Activated T-cell treated with anti-CD3 and anti-CD28 coated beads, Interleukin-2, amount 50 U/mL, for 1 hour (primary cell): Measurements from ENCODE around the gene ATP4B.
"Not testable (repeated sequence)": the region's sequence is repeated elsewhere in the genome, so short reads cannot be mapped to it uniquely, and the experiment has no call there.

Source experiments
- DNase-seq: peaks from one replicate; pipeline ENCODE4 v3.0.0-alpha.2; 2020

ATP4B gene

DNA sequence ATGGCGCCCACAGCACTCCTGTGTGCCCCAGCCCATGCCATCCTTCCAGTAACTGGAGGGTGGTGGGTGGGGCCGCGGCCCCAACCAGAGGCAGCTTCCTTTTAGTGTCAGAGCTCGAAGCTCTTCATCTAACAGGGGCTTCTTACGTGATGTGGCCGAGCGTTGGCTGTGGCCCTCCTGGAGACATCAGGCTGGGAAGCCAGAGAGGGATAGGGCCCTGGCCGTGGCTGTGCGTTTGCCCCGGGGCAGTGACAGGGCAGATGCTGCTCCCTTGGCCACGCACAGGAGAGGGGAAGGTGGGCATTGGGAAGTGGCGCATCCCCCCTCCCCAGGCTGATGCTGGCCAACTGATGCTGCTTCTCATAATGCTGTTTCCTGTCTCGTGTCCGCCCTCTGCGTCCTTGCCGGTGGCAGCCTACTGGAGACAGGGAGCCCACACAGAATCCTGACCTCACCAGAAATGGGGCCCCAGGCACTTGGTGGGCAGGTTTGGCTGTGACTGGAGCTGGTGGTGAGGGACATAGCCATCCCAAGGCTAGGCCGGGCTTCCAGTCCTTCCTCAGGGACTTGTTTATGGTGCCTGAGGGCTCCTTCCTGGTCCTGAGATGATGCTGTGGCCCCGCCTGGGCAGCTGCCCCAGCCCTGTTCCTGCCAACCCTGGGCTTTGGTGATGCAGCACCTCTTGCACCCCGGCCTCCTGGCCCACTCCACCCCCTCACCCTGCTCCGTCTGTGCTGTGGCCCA is 34.3 kb downstream of the ATP4B start:
- DNase-seq = no peak

DNA sequence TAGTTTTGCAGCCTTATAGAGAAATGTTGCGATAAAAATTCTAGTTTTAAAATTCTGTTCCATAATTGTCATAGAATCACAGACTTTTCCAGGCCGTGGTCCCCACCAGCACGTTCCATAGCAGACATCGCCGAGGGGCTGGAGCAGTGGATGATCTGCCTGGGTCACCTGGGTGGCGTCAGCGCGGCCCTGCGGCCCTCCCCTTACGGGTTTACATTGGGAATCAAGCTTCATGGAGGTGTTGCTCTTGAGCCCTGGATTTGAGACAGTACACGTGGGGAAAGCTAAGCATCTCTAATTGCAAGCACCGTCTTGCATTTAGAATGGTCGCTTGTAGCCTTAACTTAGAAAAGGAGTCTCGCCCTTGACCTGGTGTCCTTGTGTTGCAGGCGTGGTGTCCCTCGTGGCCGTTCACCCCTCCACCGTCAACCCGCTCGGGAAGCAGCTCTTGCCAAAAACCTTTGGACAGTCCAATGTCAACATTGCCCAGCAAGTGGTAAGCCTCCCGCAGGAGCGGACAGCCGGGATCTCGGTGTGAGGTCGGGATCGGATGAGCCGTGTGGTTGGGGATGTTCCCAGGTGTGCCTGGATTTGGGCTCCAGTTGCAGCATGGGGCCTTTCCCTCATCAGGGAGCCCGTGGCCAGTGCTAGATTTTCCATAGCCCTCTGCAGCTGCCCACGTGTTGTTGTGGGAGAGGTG is 35.1 kb downstream of the ATP4B start:
- DNase-seq = no peak

DNA sequence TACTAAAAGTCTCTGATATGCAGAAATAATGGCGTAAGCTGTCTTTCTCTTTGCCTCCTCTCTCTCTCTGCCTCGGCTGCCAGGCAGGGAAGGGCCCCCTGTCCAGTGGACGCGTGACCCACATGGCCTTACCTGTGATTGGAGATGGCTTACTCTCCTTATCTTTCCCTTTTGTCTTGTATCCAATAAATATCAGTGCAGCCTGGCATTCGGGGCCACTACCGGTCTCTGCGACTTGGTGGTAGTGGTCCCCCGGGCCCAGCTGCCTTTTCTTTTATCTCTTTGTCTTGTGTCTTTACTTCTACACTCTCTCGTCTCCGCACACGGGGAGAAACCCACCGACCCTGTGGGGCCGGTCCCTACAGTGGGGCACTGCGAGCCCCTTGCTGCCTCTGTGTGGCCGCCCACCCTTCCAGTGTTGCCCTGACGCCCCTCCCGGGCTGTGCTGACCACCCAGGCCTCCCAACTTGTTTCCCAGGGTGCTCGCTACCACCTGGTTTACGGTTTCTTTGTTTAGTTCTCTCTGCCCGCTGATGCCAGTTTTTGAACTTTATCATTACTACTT is 35.9 kb downstream of the ATP4B start:
- DNase-seq = not testable (repeated sequence)

DNA sequence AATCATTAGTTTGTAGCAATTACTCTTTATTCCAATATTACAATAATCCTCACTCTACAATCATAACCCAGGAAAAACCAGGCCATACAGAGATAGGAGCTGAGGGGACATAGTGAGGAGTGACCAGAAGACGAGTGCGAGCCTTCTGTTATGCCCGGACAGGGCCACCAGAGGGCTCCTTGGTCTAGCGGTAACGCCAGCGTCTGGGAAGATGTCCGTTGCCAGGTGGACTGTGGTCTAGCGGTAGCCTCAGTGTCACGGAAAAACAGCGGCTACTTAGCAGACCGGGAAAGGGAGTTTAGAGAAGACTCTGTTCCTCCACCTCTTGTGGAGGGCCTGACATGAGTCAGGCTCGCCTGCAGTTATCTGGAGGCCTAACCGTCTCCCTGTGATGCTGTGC is 36.5 kb downstream of the ATP4B start:
- not testable (repeated sequence) for DNase-seq

DNA sequence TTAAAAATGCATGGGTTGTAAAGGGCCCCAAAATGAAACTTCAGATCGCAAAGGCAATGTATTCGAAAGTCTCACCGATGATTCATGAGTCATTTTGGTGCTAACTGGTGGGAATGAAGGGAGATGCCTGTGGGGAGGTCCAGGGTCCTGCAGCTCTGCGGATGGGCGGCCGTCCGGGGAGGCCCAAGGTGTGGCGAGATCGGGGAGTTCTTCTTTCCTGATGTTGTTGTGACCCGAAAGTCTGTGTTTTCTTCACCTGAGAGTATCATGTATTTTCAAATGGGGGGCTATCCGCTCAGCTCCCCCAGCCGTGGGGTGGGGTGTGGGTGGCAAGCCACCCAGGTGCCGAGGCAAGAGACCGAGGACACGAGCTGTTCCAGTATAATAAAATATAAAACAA is 37.0 kb downstream of the ATP4B start:
- DNase-seq = no peak

DNA sequence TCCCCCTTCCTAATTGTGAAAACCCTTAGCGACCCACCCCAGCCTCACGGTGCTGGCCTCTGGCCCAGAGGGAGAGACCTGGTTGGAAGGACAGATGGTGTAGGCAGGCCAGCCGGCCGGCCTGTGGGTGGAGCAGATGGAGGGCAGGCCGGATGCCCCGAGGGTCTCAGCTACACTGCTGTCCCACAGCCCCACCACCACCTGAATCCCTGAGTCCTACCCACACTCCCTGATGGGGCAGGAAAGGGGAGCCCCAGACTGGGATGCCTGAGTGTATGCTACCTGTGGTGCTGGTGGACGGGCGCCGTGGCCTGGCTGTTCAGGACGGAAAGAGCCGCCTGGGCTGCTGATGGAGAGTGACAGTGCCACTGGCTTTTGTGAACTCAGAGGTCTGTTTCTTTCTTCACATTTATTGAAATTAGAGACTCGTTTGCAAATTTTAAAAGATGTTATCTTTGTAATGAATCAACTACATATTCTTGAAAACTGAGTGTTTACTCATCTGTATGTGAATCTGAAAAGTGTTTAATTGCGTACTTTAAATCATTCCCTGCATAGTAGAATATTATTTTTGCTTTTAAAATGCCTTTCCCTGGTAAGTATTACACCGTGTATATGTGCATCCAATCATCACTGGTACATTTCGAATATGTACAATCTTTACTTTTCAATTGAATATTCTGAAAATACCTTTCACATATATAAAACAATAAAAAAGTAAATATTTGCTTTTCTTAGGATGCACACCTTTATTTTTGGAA is 37.8 kb downstream of the ATP4B start:
- DNase-seq = no peak

DNA sequence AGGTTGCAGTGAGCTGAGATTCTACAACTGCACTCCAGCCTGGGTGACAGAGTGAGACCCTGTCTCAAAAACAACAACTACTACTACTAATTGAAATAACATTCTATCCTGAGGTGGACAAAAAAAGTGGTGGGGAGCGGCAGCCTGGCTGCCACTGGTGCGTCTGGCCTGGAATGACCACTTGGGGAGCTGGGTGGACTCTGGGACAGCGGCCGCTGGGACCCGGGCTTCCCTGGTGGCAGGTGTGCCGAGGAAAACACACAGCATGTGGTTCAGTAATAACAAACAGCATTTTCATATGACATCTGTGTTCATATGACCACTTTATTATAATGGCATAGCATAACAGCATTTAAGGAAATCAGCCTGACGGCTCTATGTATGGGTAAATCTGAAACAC is 39.5 kb downstream of the ATP4B start:
- no peak for DNase-seq

DNA sequence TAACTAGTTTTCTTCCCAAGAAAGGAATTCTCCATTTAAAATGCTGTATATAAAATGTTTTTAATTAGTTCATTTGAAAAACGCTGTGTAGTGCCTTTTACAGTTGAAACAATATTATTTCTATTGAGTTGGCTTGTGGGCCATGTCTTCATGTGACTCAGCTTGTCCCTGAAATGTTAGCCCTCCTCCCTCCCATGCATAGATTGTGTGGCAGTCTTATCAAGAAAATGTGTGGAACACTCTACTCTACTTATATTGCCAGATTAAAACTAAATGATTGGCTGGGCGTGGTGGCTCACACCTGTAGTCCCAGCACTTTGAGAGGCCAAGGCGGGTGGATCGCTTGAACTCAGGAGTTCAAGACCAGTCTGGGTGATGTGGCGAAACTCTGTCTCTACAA is 40.0 kb downstream of the ATP4B start:
- no peak for DNase-seq

DNA sequence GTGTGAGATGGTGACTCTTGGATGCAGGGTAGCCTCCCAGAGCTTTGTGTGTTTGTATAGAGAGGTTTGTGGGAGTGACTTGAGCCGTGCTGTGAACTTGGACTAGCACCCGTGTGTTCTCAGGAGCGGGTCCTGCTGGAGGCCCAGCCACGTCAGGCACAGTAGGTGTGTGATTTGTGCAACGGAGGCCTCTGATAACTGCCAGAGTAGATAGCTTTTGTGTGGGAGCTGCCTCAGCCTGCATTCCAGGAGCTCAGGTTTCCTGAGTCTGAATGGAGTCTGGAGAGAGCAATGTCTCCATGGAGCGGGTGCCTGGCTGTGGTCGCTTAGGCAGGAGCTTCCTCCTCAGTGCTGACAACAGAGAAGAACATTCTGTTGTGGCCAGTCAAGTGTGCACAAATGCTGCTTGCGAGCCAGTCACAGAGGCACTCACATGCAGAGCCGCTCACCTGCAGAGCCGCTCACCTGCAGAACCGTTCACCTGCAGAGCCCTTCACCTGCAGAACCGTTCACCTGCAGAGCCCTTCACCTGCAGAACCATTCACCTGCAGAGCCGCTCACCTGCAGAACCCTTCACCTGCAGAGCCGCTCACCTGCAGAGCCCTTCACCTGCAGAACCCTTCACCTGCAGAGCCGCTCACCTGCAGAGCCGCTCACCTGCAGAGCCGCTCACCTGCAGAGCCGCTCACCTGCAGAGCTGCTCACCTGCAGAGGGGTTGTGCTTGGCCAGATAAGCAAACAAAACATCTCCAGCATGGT is 40.8 kb downstream of the ATP4B start:
- no peak for DNase-seq

DNA sequence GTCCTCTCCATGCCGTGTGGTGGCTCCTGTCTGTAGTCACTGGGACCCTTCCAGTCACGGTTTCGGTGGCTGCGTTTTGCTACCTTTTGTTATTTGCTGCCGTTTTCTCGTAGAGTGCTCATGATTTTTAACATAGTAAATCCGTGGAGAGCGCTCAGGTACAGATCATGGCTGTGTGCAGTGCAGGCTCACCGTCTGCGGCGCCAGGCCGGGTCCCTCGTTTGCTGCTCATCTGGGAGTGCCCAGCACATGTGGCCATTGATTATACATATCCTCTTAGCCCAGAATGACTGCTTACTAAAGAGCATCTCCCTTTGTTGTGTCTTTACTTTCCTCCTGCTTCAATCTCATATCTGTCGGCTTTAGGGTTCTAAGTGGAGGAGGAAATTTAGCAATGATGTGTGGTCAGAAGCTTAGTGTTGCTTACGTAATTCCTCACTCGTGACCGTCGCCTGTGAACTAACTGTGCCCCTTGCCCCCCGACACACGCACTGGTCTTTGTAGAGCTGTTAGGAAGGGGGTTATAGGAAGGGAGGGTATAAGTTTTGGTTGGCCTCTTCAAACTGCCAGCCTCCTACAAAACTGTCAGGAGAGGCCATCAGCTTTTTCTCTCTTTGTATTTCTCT is 41.6 kb downstream of the ATP4B start:
- no peak for DNase-seq

DNA sequence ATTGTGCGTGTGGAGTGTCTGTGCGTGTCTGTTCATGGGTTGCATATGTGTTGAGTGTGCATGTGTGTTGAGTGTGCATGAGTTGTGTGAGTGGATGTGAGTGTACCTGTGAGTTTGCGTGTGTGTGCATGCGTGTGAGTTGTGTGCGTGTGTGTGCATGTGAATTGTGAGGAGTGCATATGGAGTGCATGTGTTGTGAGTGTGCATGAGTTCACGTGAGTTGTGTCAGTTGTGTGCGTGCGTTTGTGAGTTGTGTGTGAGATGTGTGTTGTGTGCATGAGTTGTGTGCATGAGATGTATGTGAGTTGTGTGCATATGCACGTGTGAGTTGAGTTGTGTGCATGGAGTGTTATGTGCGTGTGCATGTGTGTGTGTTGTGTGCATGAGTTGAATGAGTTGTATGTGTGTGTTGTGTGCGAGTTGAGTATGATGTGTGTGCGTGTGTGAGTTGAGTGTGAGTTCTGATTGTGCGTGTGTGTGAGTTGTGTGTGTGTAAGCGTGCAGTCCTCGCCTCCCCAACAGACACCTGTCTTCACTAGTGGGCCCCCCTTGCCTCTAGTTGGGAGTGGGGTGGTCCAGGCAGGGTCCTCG is 44.1 kb downstream of the ATP4B start:
- DNase-seq = no peak

DNA sequence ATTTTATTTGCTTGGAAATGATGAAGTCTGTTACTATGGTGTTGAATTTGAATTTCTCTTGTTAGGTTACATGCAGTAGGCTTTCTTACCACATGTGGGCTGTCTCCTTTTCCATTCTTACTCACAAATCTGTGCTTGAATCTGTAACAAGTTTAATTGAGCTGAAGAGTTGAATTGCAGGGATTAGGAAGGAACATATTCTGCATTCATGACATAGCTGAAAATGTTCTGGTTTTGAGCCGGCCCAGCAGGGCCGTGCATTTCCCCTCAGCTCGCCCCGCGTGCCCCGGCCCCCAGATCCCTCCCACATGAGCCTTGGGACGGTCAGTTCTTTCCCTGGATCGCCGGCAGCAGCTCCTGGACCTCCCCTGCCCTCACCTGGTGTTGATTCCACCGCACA is 45.4 kb downstream of the ATP4B start:
- DNase-seq = no peak

DNA sequence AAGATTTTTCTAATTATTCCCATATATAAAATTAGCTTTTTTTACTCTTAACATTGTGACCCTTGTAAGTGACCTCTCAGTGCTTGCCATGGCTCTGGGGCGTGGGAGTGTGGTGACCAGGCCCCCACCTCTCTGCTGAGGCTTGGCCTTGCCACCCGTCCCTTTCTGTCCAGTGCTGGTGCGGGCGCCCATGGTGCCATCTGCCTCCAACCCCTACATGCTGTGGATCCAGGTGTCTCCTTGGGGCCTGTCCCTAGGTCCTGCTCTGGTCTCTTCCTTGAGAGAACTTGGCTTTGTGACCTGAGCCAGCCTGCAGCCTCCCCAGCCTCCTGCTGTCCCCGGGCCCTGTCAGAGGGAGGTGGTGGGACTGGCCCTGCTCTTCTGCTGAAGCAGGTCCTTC is 46.0 kb downstream of the ATP4B start:
- DNase-seq = no peak

DNA sequence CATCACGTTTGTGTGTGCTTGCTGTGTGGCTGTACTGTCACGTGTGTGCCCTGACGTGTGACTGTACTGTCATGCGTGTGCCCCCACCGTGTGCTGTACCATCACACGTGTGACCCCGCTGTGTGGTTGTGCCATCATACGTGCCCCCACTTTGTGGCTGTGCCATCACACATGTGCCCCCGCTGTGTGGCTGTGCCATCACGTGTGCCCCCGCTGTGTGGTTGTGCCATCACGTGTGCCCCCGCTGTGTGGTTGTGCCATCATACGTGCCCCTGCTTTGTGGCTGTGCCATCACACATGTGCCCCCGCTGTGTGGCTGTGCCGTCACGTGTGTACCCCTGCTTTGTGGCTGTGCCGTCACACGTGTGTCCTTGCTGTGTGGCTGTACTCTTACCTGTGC is 47.7 kb downstream of the ATP4B start:
- DNase-seq = no peak

DNA sequence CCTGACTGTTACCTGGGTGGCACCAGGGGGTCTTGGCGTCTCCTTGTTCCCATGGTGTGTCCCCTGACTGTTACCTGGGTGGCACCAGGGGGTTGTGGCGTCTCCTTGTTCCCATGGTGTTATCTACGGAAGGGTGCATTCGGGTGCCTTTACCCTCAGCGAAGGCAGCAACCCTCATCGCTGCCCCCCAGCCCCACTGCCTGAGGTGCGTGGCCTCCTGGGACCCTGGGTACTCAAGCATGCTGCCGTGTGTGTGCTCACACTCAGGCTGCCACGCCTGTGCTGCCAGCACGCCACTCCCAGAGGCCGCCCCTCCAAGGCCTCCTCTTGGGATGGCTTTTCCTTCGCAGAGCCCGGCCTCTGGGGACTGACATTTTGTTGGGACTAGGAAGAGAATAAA is 48.4 kb downstream of the ATP4B start:
- no peak for DNase-seq

DNA sequence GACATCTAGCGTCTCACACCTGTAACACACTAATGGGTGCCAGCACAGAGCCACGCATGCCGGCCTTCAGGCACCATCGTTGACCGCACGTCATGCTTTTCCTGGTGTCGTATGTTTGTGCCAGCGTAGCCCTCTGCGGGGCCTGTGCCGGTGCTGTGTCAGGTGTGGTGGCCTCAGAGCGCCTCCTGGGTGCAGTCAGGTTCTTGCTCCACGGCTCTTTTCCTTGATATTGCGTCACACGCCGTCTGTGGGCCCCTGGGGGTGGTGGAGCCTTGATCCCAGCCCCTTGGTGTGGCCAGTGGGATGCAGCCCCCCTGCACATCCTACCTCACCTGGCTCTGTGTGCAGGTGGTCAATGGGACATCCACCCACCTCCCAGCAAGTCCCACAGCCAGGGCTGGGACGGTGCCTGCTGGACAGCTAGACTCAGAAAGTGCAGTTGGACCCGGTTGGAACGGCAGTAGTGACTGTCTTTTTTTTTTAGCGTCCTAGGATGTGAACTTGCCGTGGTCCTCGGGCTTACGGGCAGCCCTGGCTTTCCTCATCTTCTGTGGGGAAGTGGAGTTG is 48.9 kb downstream of the ATP4B start:
- no peak for DNase-seq

DNA sequence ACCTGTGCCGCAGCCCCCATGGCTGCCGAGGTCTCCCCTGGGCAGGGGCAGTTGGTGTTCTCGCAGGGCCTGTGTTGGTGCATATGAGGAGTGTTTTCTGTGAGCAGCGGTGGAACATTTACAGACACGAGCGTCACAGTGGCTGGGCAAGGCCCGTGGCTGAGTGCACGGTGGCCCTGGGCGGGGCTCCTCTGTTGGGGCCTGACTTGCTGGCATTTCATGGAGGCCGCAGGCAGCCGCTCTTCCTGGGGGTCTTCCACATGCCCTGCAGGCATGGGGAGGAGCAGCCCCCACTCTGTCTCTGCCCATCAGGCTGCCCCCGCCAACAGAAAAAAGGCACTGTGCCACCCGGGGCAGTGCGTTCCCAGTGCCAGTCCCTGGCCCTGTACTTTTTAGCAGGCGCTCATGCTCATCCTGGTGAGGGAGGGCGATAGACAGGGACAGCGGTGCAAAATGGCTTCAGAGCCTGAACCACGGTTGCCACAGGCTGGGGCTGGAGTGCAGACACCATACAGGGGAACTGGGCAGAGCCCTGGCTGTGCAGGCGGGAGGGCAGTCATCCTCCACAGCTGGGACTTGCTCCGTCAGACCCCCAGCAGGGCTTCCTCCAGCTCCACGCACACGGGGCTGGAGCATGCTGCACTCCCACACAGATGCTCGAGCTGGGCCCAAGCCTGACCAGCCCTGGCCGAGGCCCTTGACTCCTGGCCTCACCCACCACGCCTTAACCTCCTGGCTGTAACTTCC is 49.9 kb downstream of the ATP4B start:
- no peak for DNase-seq

DNA sequence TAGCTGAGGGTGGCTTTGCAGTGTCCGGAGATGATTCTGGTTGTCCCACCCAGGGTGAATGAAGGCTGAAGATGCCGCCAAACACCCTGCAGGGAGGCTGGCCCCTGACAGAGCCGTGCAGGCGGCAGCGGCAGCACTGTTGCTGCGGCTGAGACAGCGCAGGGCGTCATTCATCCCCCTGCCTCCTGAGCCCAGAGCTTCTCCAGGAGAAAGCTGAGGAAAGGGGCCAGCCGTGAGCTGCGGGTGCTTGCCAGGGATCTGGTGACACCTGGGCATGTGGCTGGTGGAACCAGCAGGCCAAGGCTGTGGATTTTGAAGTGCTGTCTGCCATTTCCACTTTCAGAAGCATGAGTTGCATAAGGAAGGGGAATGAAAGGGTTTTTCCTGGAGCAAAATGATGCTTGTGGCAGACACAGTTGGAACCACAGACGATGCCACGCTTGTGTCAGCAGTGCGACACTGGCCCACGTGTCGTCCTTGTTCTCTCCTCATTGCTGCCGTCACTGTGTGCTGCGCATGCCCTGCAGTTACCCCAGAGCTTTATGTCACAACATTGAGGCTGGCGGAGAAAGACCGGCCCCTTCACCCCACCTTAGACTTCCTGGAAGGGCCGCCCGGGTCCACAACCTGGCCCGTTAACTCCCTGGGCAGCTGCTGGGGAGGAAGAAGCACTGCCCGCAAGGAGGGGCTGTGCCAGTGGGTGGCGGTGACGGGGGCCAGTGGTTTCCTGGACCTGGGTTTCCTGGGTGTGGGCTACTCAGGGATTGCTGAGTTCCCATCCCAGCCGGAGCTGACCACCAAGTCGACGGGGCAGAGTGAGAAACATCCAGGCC is 50.7 kb downstream of the ATP4B start:
- no peak for DNase-seq

DNA sequence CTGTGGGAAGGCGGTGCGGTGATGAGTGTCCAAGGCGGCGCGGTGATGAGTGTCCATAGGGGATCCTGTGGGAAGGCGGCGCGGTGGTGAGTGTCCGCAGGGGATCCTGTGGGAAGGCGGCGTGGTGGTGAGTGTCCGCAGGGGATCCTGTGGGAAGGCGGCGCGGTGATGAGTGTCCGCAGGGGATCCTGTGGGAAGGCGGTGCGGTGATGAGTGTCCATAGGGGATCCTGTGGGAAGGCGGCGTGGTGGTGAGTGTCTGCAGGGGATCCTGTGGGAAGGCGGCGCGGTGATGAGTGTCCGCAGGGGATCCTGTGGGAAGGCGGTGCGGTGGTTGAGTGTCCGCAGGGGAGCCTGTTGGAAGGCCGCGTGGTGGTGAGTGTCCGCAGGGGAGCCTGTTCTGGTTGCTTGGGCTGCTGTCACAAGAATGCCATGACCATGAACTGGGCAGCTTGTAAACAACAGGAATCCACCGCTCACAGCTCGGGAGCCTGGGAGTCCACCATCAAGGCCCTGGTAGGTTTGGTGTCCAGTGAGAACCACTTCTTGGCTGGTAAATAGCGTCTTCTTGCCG is 52.0 kb downstream of the ATP4B start:
- DNase-seq = no peak

DNA sequence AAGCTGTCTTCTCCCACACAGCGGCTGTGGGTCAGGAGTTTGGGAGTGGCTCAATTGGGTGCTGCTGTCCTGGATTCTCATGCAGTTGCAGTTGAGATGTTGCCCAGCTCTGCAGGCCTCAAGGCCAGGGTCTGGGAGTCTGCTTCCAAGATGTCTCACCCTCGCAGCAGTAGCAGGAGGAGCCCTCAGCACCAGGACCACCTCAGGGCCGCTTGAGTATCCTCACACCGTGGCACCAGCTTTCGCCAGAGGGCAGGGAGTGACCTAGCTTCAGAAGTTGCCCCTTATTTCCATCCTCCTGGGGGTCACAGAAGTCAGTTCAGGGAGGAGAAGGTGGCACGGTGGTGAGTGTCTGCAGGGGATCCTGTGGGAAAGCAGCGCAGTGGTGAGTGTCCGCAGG is 52.5 kb downstream of the ATP4B start:
- no peak for DNase-seq
